Sigmoid colon (tissue), 4 donors: Measurements from ENCODE around the gene CCSAP.

Experiments
- CTCF ChIP-seq, 4 experiments: fragments of 450-650 bp in 3 of 4; fragments of 200-600 bp in 1 of 4; IDR thresholded peaks; one replicate each; pipeline ENCODE4 v1.5.1; 2016 to 2019; ENCODE audit warnings: antibody characterized with exemption in 4 of 4, mild to moderate bottlenecking in 3 of 4, moderate library complexity in 2 of 4
- EP300 ChIP-seq, 4 donors: sonication (generic); formaldehyde crosslinking; IDR thresholded peaks; one replicate each; pipeline ENCODE4 v1.6.1; 2017; ENCODE audit warnings: antibody characterized with exemption in 4 of 4
- POLR2A ChIP-seq, 2 donors: fragments of 450-650 bp; IDR thresholded peaks; one replicate each; pipeline ENCODE4 v1.6.1; 2016; ENCODE audit warnings: antibody characterized with exemption in 2 of 2, mild to moderate bottlenecking in 2 of 2, moderate library complexity in 2 of 2
- POLR2AphosphoS5 ChIP-seq, 4 donors: sonication (generic); formaldehyde crosslinking; IDR thresholded peaks; one replicate each; pipeline ENCODE4 v1.6.1; 2017; ENCODE audit warnings: antibody characterized with exemption in 4 of 4

- TF ChIP-seq CTCF (IDR thresholded peaks at IDR 0.05) (no peak), POLR2AphosphoS5 (IDR thresholded peaks at IDR 0.05) (no peak), POLR2A (IDR thresholded peaks at IDR 0.05) (no peak), EP300 (IDR thresholded peaks at IDR 0.05) (no peak)
Observed at GRCh38 chr1:229281339-229281926, 61.4 kb downstream of the CCSAP start.
